B cell (primary cell): ENCODE data around the gene SIL1. TPM values are rescaled to one million over a fixed set of nuclear protein-coding genes. Genes with fewer than 3 reads are reported as not detected.

Source experiments
- ATAC-seq: fragments of 200-7000 bp; cut with Tn5 transposase; one replicate; pipeline ENCODE4 v1.10.0; 2021; ENCODE audit warnings: low read depth, mild to moderate bottlenecking, moderate number of reproducible peaks, moderate library complexity
- CTCF ChIA-PET: fragments of 350-600 bp; sonication (Branson Sonifier 250); formaldehyde crosslinking; loops from one replicate; lab custom pipeline; 2021; ENCODE audit warnings: antibody characterized with exemption, inconsistent platforms; lab: Charles Lee
- POLR2A ChIA-PET: fragments of 350-600 bp; sonication (Branson Sonifier 250); formaldehyde crosslinking; loops from one replicate; lab custom pipeline; 2021; ENCODE audit warnings: antibody characterized with exemption; lab: Charles Lee
- DNase-seq: peaks from one replicate; pipeline ENCODE4 v3.0.0; 2013
- H2AFZ ChIP-seq: 2 replicates; pipeline ENCODE4 v1.6.1; 2012; ENCODE audit warnings: mild to moderate bottlenecking, low read depth, low read length; ENCODE audit not compliant: insufficient read depth, poor library complexity, severe bottlenecking
- H3K27ac ChIP-seq, 2 donors: 1 replicate in 1 of 2; 2 replicates in 1 of 2; pipeline ENCODE4 v1.5.1; 2012 to 2013; ENCODE audit warnings: low read length in 2 of 2, mild to moderate bottlenecking in 2 of 2, moderate library complexity in 1 of 2
- H3K27me3 ChIP-seq, 4 experiments: fragments of 200-600 bp in 1 of 4; sonication (generic) in 1 of 4; replicated peaks in 1 of 4; 1 replicate in 2 of 4; 2 replicates in 2 of 4; pipeline versions ENCODE4 v1.6.1 to v1.7.0; 2013 to 2016; ENCODE audit warnings: low read length in 3 of 4, mild to moderate bottlenecking in 2 of 4, mixed read lengths in 1 of 4, moderate library complexity in 1 of 4; ENCODE audit not compliant: insufficient read depth in 4 of 4, control insufficient read depth in 3 of 4; ENCODE audit errors: control extremely low read depth in 1 of 4
- H3K36me3 ChIP-seq, 2 experiments: replicated peaks in 1 of 2; 1 replicate in 1 of 2; 2 replicates in 1 of 2; pipeline versions ENCODE4 v1.6.1 to v1.7.1; 2013; ENCODE audit warnings: low read length in 1 of 2; ENCODE audit not compliant: insufficient read depth in 2 of 2, control insufficient read depth in 1 of 2; ENCODE audit errors: control extremely low read depth in 1 of 2, extremely low read depth in 1 of 2
- H3K4me1 ChIP-seq, 2 donors: fragments of 200-600 bp in 1 of 2; sonication (generic) in 1 of 2; 1 replicate in 1 of 2; 2 replicates in 1 of 2; pipeline versions ENCODE4 v1.5.1 to v1.6.1; 2013 to 2017; ENCODE audit warnings: low read length in 2 of 2; ENCODE audit not compliant: control insufficient read depth in 2 of 2, insufficient read depth in 2 of 2
- H3K4me2 ChIP-seq: replicated peaks from 2 replicates; pipeline ENCODE3; 2012; ENCODE audit warnings: mild to moderate bottlenecking, low read depth, low read length; ENCODE audit not compliant: poor library complexity, severe bottlenecking
- H3K4me3 ChIP-seq, 5 experiments: fragments of 200-600 bp in 1 of 5; sonication (generic) in 1 of 5; 1 replicate in 3 of 5; 2 replicates in 2 of 5; pipeline versions ENCODE4 v1.5.1 to v1.7.0; 2011 to 2016; ENCODE audit warnings: low read length in 4 of 5, mild to moderate bottlenecking in 4 of 5, low read depth in 2 of 5, control low read depth in 1 of 5, moderate library complexity in 1 of 5; ENCODE audit not compliant: insufficient read depth in 1 of 5; ENCODE audit errors: control extremely low read depth in 1 of 5, extremely low read depth in 1 of 5
- H3K79me2 ChIP-seq: fragments of 200-600 bp; sonication (generic); one replicate; pipeline ENCODE4 v1.6.0; 2016; ENCODE audit warnings: low read length; ENCODE audit not compliant: control insufficient read depth, insufficient read depth
- H3K9ac ChIP-seq: fragments of 200-600 bp; sonication (generic); 2 replicates; pipeline ENCODE4 v1.6.1; 2017; ENCODE audit warnings: mild to moderate bottlenecking, low read length, moderate library complexity
- H3K9me3 ChIP-seq, 3 donors: one replicate each; pipeline versions ENCODE4 v1.6.1 to v1.7.1; 2013; ENCODE audit warnings: low read length in 2 of 3; ENCODE audit not compliant: control insufficient read depth in 2 of 3, insufficient read depth in 1 of 3; ENCODE audit errors: control extremely low read depth in 1 of 3
- H4K20me1 ChIP-seq: 2 replicates; pipeline ENCODE4 v1.6.0; 2012; ENCODE audit warnings: mild to moderate bottlenecking, low read length; ENCODE audit not compliant: insufficient read depth, control insufficient read depth, poor library complexity, severe bottlenecking
- H3K27ac Mint-ChIP-seq: one replicate; pipeline ENCODE4 v1.8.0; 2021; ENCODE audit warnings: mixed read lengths
- H3K27me3 Mint-ChIP-seq: one replicate; pipeline ENCODE4 v1.8.0; 2021; ENCODE audit warnings: mixed read lengths
- H3K4me1 Mint-ChIP-seq: one replicate; pipeline ENCODE4 v1.8.0; 2021; ENCODE audit warnings: mixed read lengths
- H3K4me3 Mint-ChIP-seq: one replicate; pipeline ENCODE4 v1.8.0; 2021; ENCODE audit warnings: mixed read lengths
- H3K9me3 Mint-ChIP-seq: one replicate; pipeline ENCODE4 v1.8.0; 2022; ENCODE audit warnings: mixed read lengths; ENCODE audit not compliant: insufficient read depth
- EZH2 ChIP-seq: IDR thresholded peaks from 2 replicates; pipeline ENCODE4 v1.6.1; 2012; ENCODE audit warnings: borderline replicate concordance, low read depth, mild to moderate bottlenecking, moderate library complexity, low read length; ENCODE audit not compliant: insufficient read depth, poor library complexity, severe bottlenecking
- WGBS: methylation state at CpG from one replicate; pipeline ENCODE4 v1.1.5; 2013; ENCODE audit warnings: missing lambda C conversion rate; ENCODE audit not compliant: insufficient coverage; 5-methylcytosine and 5-hydroxymethylcytosine counted together
- intact Hi-C: fragments of 100-400 bp; cut with micrococcal nuclease; formaldehyde crosslinking; loops from one replicate; pipeline ENCODE4 v1.10.0; 2022
- polyA plus RNA-seq: library from polyadenylated mRNA; depleted of rRNA; stranded (reverse); fragments of >200 nt; gene quantifications from 2 replicates; pipeline ENCODE4 v1.2.3, GENCODE V29; 2012
- total RNA-seq, 2 donors: library from RNA; stranded (reverse); fragments of 120-200 nt in 1 of 2; gene quantifications; 1 replicate in 1 of 2; 2 replicates in 1 of 2; pipeline versions ENCODE4 v1.2.3 to v1.2.4, GENCODE V29; 2013 to 2022
- TF ChIP-seq, protein P1 (sequence below): fragments of 200-600 bp; IDR thresholded peaks from one replicate; pipeline ENCODE4 v1.8.0; 2022; ENCODE audit warnings: antibody characterized with exemption, mild to moderate bottlenecking

Gene SIL1
- total and polyA plus RNA-seq, 2 donors (not counting 1 experiment from before 2014, with no cell fraction given) = 16.9 to 19.8 TPM

- POLR2A ChIA-PET = no interaction called here
- no peak for DNase-seq
Measured at GRCh38 chr5:138932171-138932810, 265.9 kb downstream of the SIL1 start.

GRCh38 chr5:138930371-138931097 lies 267.6 kb downstream of the SIL1 start:
- no peaks in the 10 kb centered on the region for H4K20me1 ChIP-seq
- H3K4me3 ChIP-seq = no peak overlapping the region
- no peaks in the 10 kb centered on the region for H3K9me3 ChIP-seq
- Mint-ChIP-seq H3K27me3 (no peaks in the 10 kb centered on the region), H3K4me3 (no peak overlapping the region), H3K9me3 (no peaks in the 10 kb centered on the region), H3K4me1 (no peaks in the 10 kb centered on the region), H3K27ac (no peak overlapping the region)
- 97% methylated on average over 10 of the region's 10 CpGs for WGBS
- ATAC-seq (no peak), DNase-seq (no peak)
- H3K27ac ChIP-seq = no peak overlapping the region
- ChIA-PET CTCF (no interaction called here), POLR2A (no interaction called here)
- TF ChIP-seq EZH2 = no peak
- TF ChIP-seq, protein P1, sequence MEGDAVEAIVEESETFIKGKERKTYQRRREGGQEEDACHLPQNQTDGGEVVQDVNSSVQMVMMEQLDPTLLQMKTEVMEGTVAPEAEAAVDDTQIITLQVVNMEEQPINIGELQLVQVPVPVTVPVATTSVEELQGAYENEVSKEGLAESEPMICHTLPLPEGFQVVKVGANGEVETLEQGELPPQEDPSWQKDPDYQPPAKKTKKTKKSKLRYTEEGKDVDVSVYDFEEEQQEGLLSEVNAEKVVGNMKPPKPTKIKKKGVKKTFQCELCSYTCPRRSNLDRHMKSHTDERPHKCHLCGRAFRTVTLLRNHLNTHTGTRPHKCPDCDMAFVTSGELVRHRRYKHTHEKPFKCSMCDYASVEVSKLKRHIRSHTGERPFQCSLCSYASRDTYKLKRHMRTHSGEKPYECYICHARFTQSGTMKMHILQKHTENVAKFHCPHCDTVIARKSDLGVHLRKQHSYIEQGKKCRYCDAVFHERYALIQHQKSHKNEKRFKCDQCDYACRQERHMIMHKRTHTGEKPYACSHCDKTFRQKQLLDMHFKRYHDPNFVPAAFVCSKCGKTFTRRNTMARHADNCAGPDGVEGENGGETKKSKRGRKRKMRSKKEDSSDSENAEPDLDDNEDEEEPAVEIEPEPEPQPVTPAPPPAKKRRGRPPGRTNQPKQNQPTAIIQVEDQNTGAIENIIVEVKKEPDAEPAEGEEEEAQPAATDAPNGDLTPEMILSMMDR = no peak
- no peaks in the 10 kb centered on the region for H3K4me1 ChIP-seq
- H3K9ac ChIP-seq = no peak overlapping the region
- H3K4me2 ChIP-seq = no peak overlapping the region
- intact Hi-C loops = no loop called here
- no peak overlapping the region for H2AFZ ChIP-seq
- no peaks in the 10 kb centered on the region for H3K27me3 ChIP-seq
- no peaks in the 10 kb centered on the region for H3K79me2 ChIP-seq
- H3K36me3 ChIP-seq = peaks cover 1 to 49% of the 10 kb centered on the region in 2 experiments

More at GRCh38 chr5:138932171-138932810, 265.9 kb downstream of the SIL1 start:
- H3K4me1 Mint-ChIP-seq = no peaks in the 10 kb centered on the region
- H3K4me3 Mint-ChIP-seq = no peak overlapping the region
- H3K27ac Mint-ChIP-seq = no peak overlapping the region
- TF ChIP-seq, protein P1 = no peak
- no peak for ATAC-seq
- H3K9me3 Mint-ChIP-seq = no peaks in the 10 kb centered on the region
- Histone ChIP-seq H3K79me2 (no peaks in the 10 kb centered on the region), H3K4me2 (no peak overlapping the region), H4K20me1 (no peaks in the 10 kb centered on the region), H3K4me3 (no peak overlapping the region), H2AFZ (no peak overlapping the region), H3K4me1 (no peaks in the 10 kb centered on the region), H3K9me3 (no peaks in the 10 kb centered on the region), H3K27me3 (no peaks in the 10 kb centered on the region), H3K9ac (no peak overlapping the region), H3K27ac (no peak overlapping the region), H3K36me3 (peaks cover 1 to 42% of the 10 kb centered on the region in 2 experiments)
- CTCF ChIA-PET = no interaction called here
- H3K27me3 Mint-ChIP-seq = no peaks in the 10 kb centered on the region
- intact Hi-C loops = no loop called here
- 98% methylated on average over 13 of the region's 20 CpGs for WGBS
